Suprapubic skin (tissue), 4 donors: Measurements from ENCODE around the gene CXCL11. TPM values are rescaled to one million over a fixed set of nuclear protein-coding genes. Genes with fewer than 3 reads are reported as not detected.

Experiments used
- DNase-seq, 2 donors: peaks; one replicate each; pipeline ENCODE4 v3.0.0-alpha.2; 2019; ENCODE audit warnings: low spot score in 2 of 2
- H3K27ac ChIP-seq: fragments of 200-600 bp; sonication (generic); one replicate; pipeline ENCODE4 v1.5.1; 2019
- H3K27me3 ChIP-seq: fragments of 200-600 bp; sonication (generic); one replicate; pipeline ENCODE4 v1.5.1; 2019
- H3K36me3 ChIP-seq: fragments of 200-600 bp; sonication (generic); one replicate; pipeline ENCODE4 v1.5.1; 2019
- H3K4me1 ChIP-seq: fragments of 200-600 bp; sonication (generic); one replicate; pipeline ENCODE4 v1.5.1; 2019
- H3K4me3 ChIP-seq: fragments of 200-600 bp; sonication (generic); one replicate; pipeline ENCODE4 v1.5.1; 2019; ENCODE audit warnings: mild to moderate bottlenecking
- H3K9me3 ChIP-seq: fragments of 200-600 bp; sonication (generic); one replicate; pipeline ENCODE4 v1.5.1; 2019
- CTCF ChIP-seq, 2 donors: fragments of 200-600 bp in 1 of 2; fragments of 450-650 bp in 1 of 2; sonication (generic) in 1 of 2; IDR thresholded peaks; one replicate each; pipeline ENCODE4 v1.5.1; 2016 to 2019; ENCODE audit warnings: antibody characterized with exemption in 2 of 2, mild to moderate bottlenecking in 1 of 2, moderate library complexity in 1 of 2
- EP300 ChIP-seq: sonication (generic); formaldehyde crosslinking; IDR thresholded peaks from one replicate; pipeline ENCODE4 v1.6.1; 2017; ENCODE audit warnings: antibody characterized with exemption
- POLR2A ChIP-seq, 2 donors: fragments of 450-650 bp; IDR thresholded peaks; one replicate each; pipeline ENCODE4 v1.6.1; 2017; ENCODE audit warnings: antibody characterized with exemption in 2 of 2, mild to moderate bottlenecking in 2 of 2, moderate library complexity in 2 of 2
- POLR2AphosphoS5 ChIP-seq, 3 donors: sonication (generic); formaldehyde crosslinking; IDR thresholded peaks; one replicate each; pipeline ENCODE4 v1.6.1; 2017; ENCODE audit warnings: antibody characterized with exemption in 3 of 3
- WGBS: methylation state at CpG from one replicate; pipeline ENCODE4 v1.1.5; 2018; 5-methylcytosine and 5-hydroxymethylcytosine counted together
- total RNA-seq, 4 donors: library from RNA; depleted of rRNA; stranded (reverse); fragments of >200 nt; gene quantifications; one replicate each; pipeline ENCODE4 v1.1.0, GENCODE V29; 2016

CXCL11 gene
- total RNA-seq, 4 donors from 2014 or later: 0.72 TPM; not detected in 3

GRCh38 chr4:76022677-76023076, 13.2 kb downstream of the CXCL11 start:
- no peaks in the 10 kb centered on the region for H3K9me3 ChIP-seq
- no peak overlapping the region for H3K27ac ChIP-seq
- H3K36me3 ChIP-seq: no peaks in the 10 kb centered on the region
- no peaks in the 10 kb centered on the region for H3K27me3 ChIP-seq
- WGBS: 78% methylated on average over 2 of the region's 2 CpGs
- no peak for TF ChIP-seq EP300
- no peak for TF ChIP-seq POLR2A (IDR thresholded peaks at IDR 0.05)
- no peak for TF ChIP-seq POLR2AphosphoS5 (IDR thresholded peaks at IDR 0.05)
- TF ChIP-seq CTCF (IDR thresholded peaks at IDR 0.05): no peak
- no peak for DNase-seq
- no peak overlapping the region for H3K4me3 ChIP-seq
- H3K4me1 ChIP-seq: peaks cover 2% of the 10 kb centered on the region

DNA sequence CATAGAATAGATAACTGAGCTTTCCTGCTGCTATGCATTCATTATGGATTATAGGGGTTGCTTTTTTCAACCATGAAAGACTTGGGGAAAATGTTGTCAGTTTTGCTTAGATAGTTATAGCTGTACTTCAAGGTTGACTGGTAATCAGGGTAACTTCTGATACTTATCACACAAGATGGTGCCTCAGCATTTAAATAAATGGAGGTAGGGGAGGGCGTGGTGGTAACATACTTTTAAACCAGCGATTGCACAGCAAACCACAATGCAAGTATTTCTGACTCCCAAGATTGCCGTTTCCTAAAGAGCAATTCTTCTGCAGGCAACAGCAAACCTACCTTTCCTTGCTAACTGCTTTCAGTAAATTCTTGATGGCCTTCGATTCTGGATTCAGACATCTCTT, 13.8 kb downstream of the CXCL11 start:
- H3K27ac ChIP-seq: no peak overlapping the region
- no peak overlapping the region for H3K4me3 ChIP-seq
- 74% methylated on average over 4 of the region's 4 CpGs for WGBS
- DNase-seq: no peak
- H3K9me3 ChIP-seq: no peaks in the 10 kb centered on the region
- no peaks in the 10 kb centered on the region for H3K27me3 ChIP-seq
- H3K36me3 ChIP-seq: no peaks in the 10 kb centered on the region
- peaks cover 2% of the 10 kb centered on the region for H3K4me1 ChIP-seq
- TF ChIP-seq CTCF (IDR thresholded peaks at IDR 0.05) (no peak), POLR2A (IDR thresholded peaks at IDR 0.05) (no peak), EP300 (no peak), POLR2AphosphoS5 (IDR thresholded peaks at IDR 0.05) (no peak)

DNA sequence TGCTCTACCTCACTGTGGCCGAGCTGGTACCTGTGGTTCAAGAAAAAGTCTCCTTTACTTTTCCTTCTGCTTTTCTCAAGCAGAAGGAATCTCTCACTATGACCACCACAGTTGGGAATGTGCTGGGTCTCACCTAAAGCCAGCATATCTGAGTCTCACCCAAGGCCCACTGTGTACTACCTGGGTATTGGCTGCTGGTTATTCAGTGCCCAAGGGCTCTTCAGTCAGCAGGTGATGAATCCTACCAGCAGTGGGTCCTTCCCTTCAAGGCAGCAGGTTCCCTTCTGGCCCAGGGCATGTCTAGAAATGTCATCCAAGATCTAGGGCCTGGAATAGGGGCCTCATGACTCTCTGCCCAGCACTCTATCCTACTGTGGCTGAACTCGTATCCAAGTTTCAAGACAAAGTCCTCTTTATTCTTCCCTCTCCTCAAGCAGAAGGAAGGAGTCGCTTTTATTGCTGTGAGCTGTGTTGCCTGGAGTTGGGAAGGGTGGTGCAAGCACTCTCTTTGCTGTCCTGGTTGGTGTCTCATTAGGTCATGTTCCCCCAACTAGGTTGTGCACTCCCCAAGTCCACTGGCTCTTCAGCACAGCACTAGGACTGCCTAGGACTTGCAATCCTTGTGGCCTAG, 18.7 kb downstream of the CXCL11 start:
- no peak overlapping the region for H3K4me3 ChIP-seq
- no peak for DNase-seq
- 94% methylated on average over 3 of the region's 3 CpGs for whole genome bisulfite sequencing
- no peak for TF ChIP-seq POLR2A (IDR thresholded peaks at IDR 0.05)
- no peak for TF ChIP-seq POLR2AphosphoS5 (IDR thresholded peaks at IDR 0.05)
- no peak for TF ChIP-seq EP300
- no peak for TF ChIP-seq CTCF (IDR thresholded peaks at IDR 0.05)
- peaks cover 4% of the 10 kb centered on the region for H3K4me1 ChIP-seq
- H3K36me3 ChIP-seq: no peaks in the 10 kb centered on the region
- no peaks in the 10 kb centered on the region for H3K27me3 ChIP-seq
- H3K27ac ChIP-seq: no peak overlapping the region
- no peaks in the 10 kb centered on the region for H3K9me3 ChIP-seq

DNA sequence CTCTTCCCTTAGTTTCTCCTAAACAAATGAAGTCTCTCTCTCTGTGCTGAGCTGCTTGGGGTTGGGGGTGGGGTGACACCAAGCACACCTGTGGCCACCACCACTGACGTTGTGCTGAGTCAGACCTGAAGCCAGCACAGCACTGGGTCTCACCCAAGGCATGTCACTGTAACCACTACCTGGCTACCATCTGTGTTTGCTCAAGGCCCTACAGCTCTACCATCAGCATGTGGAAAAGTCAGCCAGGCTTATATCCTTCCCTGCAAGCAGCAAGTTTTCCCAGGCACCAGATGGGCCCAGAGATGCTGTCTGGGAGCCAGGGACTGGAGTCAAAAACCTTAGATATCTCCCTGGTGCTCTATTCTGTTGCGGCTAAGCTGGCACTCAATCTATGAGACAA, 19.5 kb downstream of the CXCL11 start:
- WGBS: 82% methylated on average over 2 of the region's 2 CpGs
- TF ChIP-seq CTCF (IDR thresholded peaks at IDR 0.05) (no peak), POLR2AphosphoS5 (IDR thresholded peaks at IDR 0.05) (no peak), EP300 (no peak), POLR2A (IDR thresholded peaks at IDR 0.05) (no peak)
- no peaks in the 10 kb centered on the region for H3K36me3 ChIP-seq
- no peak overlapping the region for H3K4me3 ChIP-seq
- no peaks in the 10 kb centered on the region for H3K27me3 ChIP-seq
- H3K9me3 ChIP-seq: no peaks in the 10 kb centered on the region
- H3K4me1 ChIP-seq: peaks cover 12% of the 10 kb centered on the region
- no peak for DNase-seq
- no peak overlapping the region for H3K27ac ChIP-seq

DNA sequence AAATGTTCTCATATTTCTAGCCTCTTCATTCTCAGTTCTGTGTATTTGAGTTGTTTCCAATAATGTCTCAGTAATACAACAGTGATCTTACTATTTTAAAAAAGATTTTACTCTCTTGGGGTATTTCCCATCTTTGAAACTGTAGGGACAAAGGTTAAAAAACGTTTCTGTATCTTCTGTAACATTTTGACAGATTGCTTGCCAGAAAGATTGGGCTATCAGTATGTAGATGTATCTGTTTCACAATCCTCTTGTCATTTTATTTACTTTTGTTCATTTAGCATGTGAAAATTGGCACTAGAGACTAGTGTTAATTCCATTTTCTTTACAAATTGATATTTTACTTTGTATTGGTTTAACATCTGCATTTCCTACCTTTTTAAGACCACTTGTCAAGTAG, 22.3 kb downstream of the CXCL11 start:
- TF ChIP-seq POLR2A (IDR thresholded peaks at IDR 0.05) (no peak), CTCF (IDR thresholded peaks at IDR 0.05) (no peak)
- no peaks in the 10 kb centered on the region for H3K9me3 ChIP-seq
- no peak overlapping the region for H3K27ac ChIP-seq
- H3K4me1 ChIP-seq: peaks cover 13% of the 10 kb centered on the region
- no peaks in the 10 kb centered on the region for H3K36me3 ChIP-seq
- H3K27me3 ChIP-seq: no peaks in the 10 kb centered on the region
- H3K4me3 ChIP-seq: no peak overlapping the region
- DNase-seq: no peak
- 26% methylated on average over 1 of the region's 1 CpG for WGBS
